Measurements from ENCODE around the gene NPY1R.

Gene NPY1R

DNA sequence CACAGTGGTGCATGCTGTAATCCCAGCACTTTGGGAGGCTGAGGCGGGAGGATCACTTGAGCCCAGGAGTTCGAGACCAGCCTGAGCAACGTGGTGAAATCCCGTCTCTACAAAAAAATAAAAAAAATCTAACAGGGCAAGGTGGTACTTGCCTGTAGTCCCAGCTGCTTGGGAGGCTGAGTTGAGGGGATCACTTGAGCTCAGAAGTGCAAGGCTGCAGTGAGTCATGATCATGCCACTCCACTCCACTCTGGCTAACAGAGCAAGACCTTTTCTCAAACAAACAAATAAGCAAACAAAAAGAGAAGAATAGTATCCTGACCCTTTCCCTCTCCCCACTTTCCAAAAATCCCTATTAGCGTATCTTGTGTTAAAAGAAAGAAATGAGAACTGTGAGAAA lies 52.7 kb downstream of the NPY1R start:
- DNase-seq (ENCODE audit: low read depth) = no peak

DNA sequence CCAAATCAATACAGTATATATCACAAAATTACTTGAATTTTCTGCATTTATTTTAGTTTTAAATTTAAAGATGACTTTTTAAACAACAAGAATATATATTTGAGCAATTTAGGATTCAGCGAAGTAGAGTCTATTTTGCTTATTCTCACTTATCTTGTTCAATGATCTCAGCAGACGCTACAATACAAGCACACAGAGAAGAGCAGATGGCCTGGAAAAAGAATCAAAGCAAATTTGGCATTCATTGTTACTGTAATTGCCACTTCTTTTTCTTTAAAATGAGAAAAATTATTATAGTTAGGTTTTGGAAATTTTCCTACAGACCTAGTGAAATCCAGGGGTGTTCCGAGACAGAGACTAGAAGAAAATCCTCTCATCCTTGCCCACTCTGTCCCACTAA lies 57.5 kb downstream of the NPY1R start:
- DNase-seq (ENCODE audit: low read depth) = no peak
